ENCODE measurements around the gene GOSR1. TPM values are rescaled to one million over a fixed set of nuclear protein-coding genes. Genes with fewer than 3 reads are reported as not detected.
"Not testable (repeated sequence)": the region's sequence is repeated elsewhere in the genome, so short reads cannot be mapped to it uniquely, and the experiment has no call there.

GOSR1 gene
- total RNA-seq, 1 donor from 2014 or later = 20.9 TPM

- no peak for DNase-seq (ENCODE audit: low read depth, low spot score)
Observed at GRCh38 chr17:30505868-30506417, 28.7 kb downstream of the GOSR1 start.

- no peak for DNase-seq (ENCODE audit: low read depth, low spot score)
Observed at GRCh38 chr17:30506481-30506880, 29.3 kb downstream of the GOSR1 start.

- no peak for DNase-seq (ENCODE audit: low read depth, low spot score)
Observed at GRCh38 chr17:30513346-30513745, 36.1 kb downstream of the GOSR1 start.

GRCh38 chr17:30514895-30515596 is 37.8 kb downstream of the GOSR1 start:
- DNase-seq (ENCODE audit: low read depth, low spot score) = no peak

- DNase-seq (ENCODE audit: low read depth, low spot score) = no peak
Observed at GRCh38 chr17:30517786-30518185, 40.6 kb downstream of the GOSR1 start.

- DNase-seq (ENCODE audit: low read depth, low spot score) = no peak
Observed at GRCh38 chr17:30519166-30519565, 42.0 kb downstream of the GOSR1 start.

- DNase-seq (ENCODE audit: low read depth, low spot score) = peak; percentile 77
Observed at GRCh38 chr17:30519707-30520106, 42.5 kb downstream of the GOSR1 start.

GRCh38 chr17:30520436-30520835 is 43.2 kb downstream of the GOSR1 start:
- no peak for DNase-seq (ENCODE audit: low read depth, low spot score)

GRCh38 chr17:30520882-30521281 is 43.7 kb downstream of the GOSR1 start:
- no peak for DNase-seq (ENCODE audit: low read depth, low spot score)

GRCh38 chr17:30521766-30522165 is 44.6 kb downstream of the GOSR1 start:
- DNase-seq (ENCODE audit: low read depth, low spot score) = no peak

- DNase-seq (ENCODE audit: low read depth, low spot score) = not testable (repeated sequence)
Observed at GRCh38 chr17:30523236-30523635, 46.0 kb downstream of the GOSR1 start.

- no peak for DNase-seq (ENCODE audit: low read depth, low spot score)
Observed at GRCh38 chr17:30524847-30525246, 47.6 kb downstream of the GOSR1 start.

GRCh38 chr17:30526401-30526800 is 49.2 kb downstream of the GOSR1 start:
- DNase-seq (ENCODE audit: low read depth, low spot score) = no peak

GRCh38 chr17:30528701-30529100 is 51.5 kb downstream of the GOSR1 start:
- DNase-seq (ENCODE audit: low read depth, low spot score) = not testable (repeated sequence)

- peak; percentile 45 for DNase-seq (ENCODE audit: low read depth, low spot score)
Observed at GRCh38 chr17:30530346-30531025, 53.3 kb downstream of the GOSR1 start.

GRCh38 chr17:30532871-30533270 is 55.7 kb downstream of the GOSR1 start:
- no peak for DNase-seq (ENCODE audit: low read depth, low spot score)

- no peak for DNase-seq (ENCODE audit: low read depth, low spot score)
Observed at GRCh38 chr17:30534298-30534697, 57.1 kb downstream of the GOSR1 start.

- DNase-seq (ENCODE audit: low read depth, low spot score) = no peak
Observed at GRCh38 chr17:30534938-30535921, 58.0 kb downstream of the GOSR1 start.

- not testable (repeated sequence) for DNase-seq (ENCODE audit: low read depth, low spot score)
Observed at GRCh38 chr17:30536846-30537245, 59.6 kb downstream of the GOSR1 start.

GRCh38 chr17:30537667-30538066 is 60.5 kb downstream of the GOSR1 start:
- DNase-seq (ENCODE audit: low read depth, low spot score) = not testable (repeated sequence)

- no peak for DNase-seq (ENCODE audit: low read depth, low spot score)
Observed at GRCh38 chr17:30541802-30542201, 64.6 kb downstream of the GOSR1 start.
